HG03520 (cell line): Measurements from ENCODE around the gene MBD5.

Source experiments
- ATAC-seq: cut with Tn5 transposase; IDR thresholded peaks from one replicate; pipeline ENCODE4 v1.9.1; 2021; ENCODE audit warnings: mild to moderate bottlenecking, moderate library complexity; ENCODE audit not compliant: unreplicated experiment

The MBD5 gene

DNA sequence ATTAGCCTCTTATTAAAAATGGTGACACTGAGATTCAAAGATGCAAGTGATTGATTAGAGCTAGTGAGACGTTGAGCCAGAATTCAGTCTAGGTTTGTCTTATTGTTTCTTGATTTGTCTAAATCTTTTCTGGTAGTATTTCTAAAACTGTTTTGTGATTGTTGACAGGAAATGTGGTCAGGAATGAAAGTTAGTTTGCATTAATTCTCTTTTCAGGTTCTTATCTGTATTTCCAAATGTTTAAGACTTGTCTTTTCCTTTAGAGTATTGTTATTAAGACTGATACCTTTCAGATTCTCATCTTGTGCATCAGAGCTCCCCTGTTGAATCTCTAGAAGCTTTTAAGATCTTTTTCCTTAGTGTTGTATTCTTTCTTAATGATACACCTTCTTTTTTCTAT lies 89.3 kb downstream of the MBD5 start:
- no peak for ATAC-seq

DNA sequence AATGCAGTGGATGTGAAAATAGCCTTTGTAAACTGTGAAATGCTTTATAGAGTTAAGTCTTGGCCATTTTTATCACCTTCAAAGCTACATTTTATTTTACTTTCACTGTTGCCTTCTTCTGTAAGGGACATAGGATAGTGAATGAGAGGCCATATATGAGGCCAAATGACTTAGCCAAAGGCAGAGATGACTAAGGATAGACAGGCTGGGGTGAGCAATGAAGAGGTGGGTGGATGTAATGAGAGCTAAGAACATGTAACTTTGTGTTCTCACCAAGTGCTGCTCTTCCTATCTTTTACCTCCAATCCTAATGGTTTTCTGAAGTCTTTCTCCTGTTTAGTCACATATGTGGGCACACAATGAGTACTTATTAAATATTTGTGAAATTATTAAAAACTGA lies 101.9 kb downstream of the MBD5 start:
- ATAC-seq: no peak

DNA sequence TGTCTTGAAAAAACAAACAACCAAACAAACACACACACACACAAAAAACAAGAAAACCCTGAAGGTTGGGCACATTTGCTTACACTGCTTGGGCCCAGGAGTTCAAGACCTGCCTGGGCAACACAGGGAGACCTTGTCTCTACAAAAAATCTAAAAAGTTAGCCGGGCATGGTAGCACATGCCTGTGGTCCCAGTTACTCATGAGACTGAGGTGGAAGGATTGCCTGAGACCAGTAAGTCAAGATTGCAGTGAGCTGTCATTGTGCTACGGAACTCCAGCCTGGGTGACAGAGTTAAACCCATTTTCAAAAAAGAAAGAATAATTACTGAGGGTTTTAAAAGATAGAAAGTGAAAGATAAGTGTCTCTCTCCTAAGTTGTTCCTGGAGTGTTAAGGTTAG lies 103.4 kb downstream of the MBD5 start:
- no peak for ATAC-seq

DNA sequence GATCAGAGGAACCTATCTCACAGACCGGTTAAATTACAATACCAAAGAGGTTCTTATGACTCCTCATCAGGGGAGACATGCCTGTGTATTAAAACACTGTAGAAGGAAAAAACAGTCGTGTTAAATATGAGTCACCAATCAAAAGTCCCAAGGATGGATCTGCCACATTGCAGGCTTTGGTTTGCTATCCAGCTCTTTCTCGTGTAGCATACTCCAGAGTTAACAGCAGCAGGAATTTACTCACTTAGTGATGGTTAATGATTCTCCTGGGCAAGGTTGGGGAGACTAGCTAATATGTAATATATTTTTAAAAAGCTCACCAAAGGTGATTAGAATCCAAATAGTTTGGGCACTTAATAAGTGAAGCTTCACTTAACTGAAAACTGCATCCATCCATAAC lies 109.7 kb downstream of the MBD5 start:
- no peak for ATAC-seq

DNA sequence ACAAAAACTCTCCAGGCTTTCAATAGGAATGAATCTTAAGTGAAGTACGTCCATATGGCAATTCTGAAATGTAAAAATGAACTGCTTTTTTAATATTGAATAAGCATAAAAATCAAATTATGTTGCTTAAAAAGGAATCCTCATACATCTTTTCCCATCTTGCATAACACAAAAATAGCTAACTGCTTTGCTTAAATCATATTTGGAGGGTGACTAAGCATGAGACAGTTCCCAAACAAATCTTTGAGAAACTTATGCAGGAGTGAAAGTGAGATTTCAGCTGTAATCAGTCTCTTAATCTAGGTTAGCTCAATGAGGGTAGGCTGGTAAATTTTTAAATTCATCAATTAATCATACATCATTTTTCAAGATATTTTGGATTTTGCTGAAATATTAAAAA lies 111.5 kb downstream of the MBD5 start:
- no peak for ATAC-seq

DNA sequence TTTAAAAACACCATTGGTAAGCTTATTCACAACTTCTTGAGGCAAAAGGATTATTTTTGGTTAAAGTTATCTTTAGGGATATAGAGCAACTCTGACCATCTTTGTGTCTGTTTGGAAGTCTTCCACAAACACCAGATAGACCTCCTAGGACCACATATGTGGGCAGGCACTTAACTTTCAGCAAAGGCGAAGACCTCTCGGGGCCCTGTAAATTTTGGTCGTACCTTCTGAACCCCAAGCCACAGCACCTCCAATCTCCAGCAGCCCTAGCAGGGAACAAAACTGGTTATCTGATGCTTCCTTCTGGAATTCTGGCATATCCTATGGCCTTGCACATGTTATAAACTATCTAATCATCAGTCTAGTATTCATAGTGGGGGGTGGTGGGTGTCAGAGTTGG lies 114.8 kb downstream of the MBD5 start:
- no peak for ATAC-seq

DNA sequence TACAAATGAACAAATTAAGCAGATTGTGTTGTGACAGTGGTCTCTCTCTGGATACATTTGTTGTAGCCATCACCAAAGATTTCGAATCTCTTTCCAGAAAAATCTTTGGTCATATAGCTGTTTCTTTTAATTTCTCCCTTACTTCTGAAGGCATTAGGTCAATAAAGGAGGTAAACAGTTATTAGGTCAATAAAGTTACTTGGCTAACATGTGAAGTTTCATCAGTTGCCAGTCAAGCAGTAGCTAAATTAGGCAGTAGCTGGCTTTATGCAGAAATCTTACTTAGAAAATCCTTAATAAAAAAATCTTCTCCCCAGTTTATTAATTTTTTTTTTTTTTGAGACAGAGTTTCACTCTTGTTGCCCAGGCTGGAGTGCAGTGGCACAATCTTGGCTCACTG lies 115.5 kb downstream of the MBD5 start:
- no peak for ATAC-seq

DNA sequence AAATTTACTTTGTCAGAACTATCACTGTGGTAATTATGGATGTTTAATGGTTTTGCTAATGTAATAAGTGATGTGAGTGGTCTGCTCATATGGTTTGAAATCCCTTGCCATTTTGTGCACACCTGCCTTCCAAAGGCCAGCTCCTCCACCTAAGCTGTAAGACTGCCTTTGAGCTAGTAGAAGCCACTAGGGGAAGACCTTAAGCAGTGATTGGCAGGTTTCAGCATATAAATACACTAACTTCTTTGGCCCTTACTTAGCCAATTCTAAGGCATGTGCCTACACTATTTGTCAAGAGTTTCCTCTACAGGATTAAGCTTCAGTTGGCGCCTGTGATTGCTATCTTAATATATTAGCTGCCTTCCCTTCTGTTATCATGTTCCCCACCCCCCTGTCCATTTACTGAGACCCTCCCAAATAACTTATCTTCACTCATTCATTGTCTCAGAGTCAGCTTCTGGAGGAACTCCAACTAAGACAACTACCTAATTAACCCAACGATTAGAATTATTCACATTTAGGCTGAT lies 141.1 kb downstream of the MBD5 start:
- no peak for ATAC-seq

DNA sequence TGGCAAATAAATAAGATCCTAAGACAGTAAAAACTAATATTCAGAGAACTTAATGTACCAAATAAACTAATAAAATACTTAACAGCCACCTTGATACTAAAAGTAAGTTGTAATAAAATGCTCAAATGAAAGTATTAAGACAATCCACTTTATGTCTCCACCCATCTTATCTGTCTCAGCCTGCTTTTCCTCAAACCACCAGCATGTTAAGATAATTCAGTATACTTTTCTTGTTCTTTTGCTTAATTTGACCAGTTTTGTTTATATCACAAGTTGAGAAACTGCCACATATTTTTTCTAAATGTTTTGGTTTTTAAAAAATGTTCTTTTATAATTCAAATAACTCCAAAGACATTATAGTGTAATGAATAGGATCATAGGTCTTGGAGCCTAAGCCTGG lies 142.0 kb downstream of the MBD5 start:
- no peak for ATAC-seq

DNA sequence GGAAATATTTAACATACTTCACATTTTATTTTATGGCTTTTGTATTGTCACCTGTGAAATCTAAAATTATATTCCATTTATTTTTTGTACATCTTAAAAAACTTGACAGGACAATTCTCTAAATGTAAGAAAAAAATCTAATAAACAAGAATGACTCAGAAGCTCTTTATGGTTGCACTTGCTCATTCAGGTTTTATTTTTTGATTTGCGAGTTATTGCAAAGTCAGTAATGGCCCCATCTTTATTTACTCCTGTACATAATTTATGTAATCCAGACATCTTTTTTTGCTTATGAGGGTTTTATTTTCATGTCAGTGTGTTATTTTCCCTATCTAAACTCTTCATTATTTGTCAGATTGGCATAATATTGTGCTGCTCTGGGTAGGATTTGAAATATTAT lies 145.1 kb downstream of the MBD5 start:
- no peak for ATAC-seq

DNA sequence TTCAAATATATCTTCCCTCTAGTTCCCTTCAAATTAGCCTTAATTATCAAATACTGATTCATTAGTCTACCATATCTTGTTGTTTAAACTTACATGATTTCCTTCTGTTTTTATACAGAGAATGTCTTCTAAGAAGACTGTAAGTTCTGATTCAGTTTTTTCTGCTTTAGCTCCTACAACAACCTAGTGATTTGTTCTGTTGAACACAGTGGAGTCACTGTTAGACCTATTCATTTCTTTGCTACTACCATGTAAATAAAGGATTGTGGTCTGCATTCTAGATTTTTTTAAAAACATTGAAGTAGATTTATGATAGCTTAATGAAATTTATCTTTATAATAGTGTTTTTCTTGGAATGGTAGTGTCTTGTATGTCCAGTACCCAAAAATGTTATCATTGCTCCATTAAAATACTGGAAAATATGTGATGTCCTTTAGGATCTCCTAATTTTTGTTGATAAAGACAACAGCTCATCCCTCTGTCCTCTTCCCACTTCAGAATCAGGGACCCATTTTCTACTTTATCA lies 146.4 kb downstream of the MBD5 start:
- ATAC-seq: no peak

DNA sequence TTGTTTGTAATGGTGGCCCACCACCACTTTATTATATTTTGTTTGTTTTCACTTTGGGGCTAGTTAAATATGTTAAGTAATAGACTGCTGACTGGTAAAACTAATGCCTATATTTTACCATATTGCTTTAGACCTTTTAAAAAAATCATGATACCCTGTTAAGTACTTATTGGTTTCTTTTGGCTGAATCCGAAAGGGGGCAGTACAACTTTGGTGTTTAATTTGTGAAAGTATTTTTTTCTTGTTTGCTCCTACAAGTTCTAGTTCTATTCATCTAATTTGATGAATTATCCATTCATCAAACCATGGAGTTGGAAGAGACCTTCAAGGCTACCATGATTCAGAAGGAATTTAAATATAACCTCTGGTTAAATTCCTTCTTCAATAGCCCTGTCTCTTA lies 147.0 kb downstream of the MBD5 start:
- no peak for ATAC-seq

DNA sequence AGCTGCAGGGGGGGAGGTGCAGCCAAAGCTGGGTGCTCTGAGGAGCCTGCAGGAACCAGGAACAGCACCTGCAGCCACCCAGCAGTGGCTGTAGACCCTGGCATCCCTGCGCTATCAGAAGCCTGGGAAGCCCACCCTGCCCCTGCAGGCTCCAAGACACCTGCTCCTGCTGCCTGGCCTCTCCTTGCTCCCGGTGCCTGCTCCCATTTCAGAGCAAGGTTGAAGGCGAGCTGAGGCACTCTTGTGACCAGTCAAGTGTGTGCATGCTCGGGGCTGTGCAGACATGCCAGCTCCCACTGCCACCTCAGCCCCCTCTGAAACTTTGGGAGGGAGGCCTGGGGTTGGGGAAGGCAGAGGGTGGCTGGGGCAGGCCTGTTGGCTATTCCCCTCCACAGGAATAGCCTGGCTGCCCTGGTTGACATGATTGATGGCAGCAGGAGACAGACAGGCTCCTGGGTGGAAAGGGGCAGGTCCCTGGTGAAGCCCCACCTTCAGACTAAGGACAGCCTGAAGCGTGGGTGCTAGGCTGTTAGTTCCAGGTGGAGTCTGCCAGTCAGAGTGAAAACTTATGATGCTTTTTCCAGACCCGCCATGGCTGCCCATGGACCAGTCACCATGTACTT lies 151.4 kb downstream of the MBD5 start:
- ATAC-seq: no peak

DNA sequence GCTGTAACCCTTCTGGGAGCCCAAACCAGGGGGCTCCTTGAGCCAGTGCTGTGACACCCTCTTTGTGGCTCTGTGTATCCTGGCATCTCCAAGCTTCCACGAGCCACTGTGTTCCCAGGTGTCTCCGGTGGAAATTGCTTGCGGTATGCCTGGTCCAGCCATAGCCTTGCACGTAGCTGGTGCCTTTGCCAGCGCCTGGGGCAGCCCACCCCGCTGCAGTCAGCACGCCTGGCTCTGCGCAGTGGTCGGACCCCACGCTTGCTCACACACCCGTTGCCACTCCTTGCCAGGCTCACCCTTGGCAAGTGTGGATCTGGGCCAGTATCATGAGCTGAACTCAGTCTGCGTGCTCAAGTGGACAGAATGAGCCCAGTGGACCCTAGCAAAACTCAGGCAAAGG lies 152.3 kb downstream of the MBD5 start:
- no peak for ATAC-seq

DNA sequence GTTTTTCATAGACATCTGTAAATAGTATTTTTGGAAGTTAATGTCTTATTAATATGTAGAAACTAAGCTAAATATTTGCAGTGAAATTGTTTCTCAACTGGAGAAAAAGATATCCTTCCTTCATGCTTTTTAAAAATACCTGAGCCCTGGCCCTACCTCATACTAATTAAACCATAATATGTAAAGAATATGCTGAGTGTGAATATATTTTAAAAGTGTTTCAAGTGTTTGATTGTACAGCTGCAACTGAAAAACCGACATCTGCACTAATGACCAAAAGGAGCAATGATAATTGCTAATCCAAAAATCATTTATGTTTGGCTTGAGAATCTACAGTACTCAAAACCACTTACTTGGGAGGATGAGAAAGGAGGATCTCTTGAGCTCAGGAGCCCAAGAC lies 156.7 kb downstream of the MBD5 start:
- no peak for ATAC-seq

DNA sequence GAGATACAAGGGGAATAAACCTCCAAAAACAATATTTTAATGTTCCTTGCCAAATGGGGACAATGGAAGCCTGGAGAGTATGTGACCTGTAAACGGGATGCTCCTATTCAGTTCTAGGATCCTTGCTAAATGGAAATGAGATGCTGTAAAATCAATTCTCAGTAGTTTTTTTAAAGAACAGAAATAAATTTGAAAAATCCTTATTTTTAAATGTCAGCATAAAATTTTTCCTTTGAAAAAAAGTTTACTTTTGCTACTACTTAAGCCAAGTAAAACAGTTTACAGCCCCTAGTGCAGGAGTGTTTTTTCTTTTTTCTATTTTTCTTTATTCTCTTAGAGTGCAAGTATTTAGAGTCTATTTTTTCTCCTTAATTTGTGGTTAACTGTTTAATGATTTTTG lies 158.8 kb downstream of the MBD5 start:
- ATAC-seq: no peak

DNA sequence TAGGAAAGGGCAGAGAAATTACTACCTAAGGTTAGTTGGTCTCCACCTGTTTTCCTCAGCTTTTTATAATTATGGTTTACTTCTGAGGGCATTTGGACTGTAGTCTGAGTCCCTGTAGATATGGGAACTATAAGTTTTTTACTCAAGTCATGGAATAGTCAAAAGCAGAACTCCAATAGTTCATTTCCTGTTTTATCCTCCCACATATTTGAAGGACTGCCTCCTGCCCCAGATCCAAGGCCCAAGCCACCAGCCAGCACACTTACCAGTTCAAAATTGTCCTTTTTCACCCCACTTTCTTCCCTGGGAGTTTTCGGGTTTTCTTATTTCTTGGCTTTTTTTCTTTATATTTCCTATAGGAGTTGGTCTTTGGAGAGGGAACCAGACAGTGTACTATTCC lies 164.1 kb downstream of the MBD5 start:
- no peak for ATAC-seq

DNA sequence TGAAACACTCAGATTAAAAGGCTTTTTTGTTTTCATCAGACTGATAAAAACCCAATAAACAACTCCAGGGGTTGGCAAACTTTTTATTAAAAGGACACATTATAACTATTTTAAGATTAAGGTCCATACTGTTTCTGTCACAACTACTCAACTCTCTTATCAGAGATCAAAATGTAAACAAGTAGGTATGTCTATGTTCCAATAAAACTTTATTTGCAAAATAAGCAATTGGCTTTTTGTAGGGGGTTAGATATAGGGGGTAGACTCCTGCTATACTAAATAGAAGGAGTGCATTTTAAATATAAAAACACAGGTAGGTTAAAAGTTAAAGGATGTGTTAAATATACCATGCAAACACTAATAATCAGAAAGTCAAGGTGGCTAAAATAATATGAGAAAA lies 174.0 kb downstream of the MBD5 start:
- ATAC-seq: no peak

DNA sequence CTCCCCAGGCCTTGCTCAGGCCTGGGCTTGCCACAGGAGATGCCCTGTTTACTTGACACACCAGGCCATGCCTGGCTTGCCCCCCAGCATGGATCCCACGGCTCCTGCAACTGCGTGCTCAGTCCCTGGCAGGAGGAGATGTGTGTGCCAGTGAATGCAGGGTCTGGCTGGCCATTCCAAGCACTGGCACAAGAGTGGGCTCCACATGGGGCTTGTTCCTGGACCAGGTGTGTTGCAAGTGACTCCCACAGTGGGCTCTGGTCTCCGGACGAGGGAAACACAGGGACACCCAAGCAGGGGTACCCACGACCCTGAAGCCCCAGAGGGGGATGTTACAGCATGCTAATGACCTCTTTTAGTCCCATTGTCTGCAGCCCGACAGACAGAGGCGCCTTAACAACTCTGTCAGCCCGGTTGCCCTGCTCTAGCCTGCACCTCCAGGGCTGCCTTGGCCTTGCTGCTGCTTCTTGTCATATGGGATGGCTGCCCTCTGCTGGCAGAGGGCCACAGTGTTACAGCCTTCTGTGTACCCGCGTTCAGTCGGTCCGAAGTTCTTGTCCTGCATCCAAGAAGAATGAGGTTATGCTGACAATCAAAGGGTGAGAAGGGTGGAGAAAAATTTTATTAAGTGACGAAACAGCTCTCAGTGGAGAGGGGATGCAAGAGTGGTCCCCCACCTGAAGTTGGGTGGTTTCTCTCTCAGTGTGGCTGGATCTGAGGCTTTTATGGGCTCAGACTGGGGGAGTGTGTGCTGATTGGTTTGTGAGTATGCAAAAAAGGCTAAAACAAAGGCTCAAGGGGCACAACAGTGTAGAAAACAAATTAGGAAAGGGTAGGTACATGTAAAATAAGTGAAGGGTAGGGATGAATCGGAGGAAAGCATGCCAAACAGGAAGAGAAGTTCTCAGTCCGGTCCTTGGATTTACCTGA lies 180.4 kb downstream of the MBD5 start:
- ATAC-seq: peak; percentile 71

DNA sequence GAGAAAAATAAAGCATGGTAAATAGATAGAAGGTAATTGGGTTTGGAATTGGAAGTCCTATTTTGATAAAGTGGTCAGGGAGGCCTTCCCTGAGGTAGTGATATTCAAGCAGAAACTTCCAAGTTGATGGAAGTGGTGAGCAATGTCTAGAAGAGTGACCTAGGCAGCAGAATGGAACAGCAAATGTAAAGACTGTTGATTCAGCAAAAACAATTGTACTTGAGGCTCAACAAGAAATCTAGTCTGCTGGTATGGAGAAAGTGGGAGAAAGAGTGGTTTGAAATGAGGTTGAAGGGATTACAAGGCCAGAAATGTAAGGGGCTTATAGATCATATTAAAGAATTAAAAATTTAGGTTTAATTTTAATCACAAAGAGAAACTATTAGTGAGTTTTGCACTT lies 181.3 kb downstream of the MBD5 start:
- ATAC-seq: no peak

DNA sequence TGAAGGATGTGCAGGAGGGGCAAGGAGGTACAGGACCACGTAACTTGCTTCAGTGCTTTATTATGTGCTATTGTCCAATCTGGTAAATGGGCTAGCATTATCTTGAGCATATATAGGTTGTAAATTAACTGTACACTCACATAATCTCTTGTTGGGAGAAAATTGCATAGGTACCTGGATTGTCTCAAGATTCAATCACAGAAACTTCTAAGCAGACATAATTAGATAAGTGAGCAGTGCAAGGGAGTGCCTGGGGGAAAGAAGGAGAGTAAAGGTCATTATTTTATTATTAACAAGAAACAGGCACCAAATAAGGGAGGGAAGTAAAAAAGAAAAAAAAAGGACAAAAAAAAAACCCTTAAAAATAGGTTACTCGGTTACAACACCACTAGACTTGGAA lies 186.2 kb downstream of the MBD5 start:
- ATAC-seq: no peak

DNA sequence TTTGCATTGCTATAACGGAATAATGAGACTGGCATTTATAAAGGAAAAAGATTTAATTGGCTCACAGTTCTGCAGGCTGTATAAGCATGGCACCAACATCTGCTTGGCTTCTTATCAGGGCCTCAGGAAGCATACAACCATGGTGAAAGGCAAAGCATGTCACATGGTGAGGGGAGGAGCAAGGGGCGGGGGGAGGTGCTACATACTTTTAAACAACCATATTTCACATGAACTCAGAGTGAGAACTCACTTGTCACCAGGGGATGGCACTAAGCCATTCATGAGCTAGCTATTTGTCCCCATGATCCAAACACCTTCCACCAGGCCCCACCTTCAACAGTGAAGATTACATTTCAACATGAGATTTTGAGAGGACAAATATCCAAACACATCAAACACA lies 188.7 kb downstream of the MBD5 start:
- no peak for ATAC-seq
